Hypothalamus (tissue), 51 donors: ENCODE results near the gene GALNT16.
"Not testable (repeated sequence)": the region's sequence is repeated elsewhere in the genome, so short reads cannot be mapped to it uniquely, and the experiment has no call there.

Experiments used
- DNase-seq, 51 donors: peaks; one replicate each; lab custom pipeline; 2025; lab: John Stamatoyannopoulos, UW

GALNT16 gene

GRCh38 chr14:69259168-69259526 lies 811 bp upstream of the GALNT16 start:
- DNase-seq, result no peak

GRCh38 chr14:69260190-69260860 lies 367 bp downstream of the GALNT16 start:
- DNase-seq, result peak in 3 of 51 donors; percentile 13 to 48 (median 19)

GRCh38 chr14:69260861-69261564 lies 1.1 kb downstream of the GALNT16 start:
- DNase-seq, result peak in 20 of 51 donors; percentile 10 to 56 (median 20)

GRCh38 chr14:69261761-69262331 lies 1.9 kb downstream of the GALNT16 start:
- no peak for DNase-seq

- peak in 2 of 51 donors; percentile 12 to 18 for DNase-seq
Observed at GRCh38 chr14:69262516-69262915, 2.6 kb downstream of the GALNT16 start.

GRCh38 chr14:69263364-69263763 lies 3.4 kb downstream of the GALNT16 start:
- peak in 23 of 51 donors; percentile 10 to 69 (median 46) for DNase-seq

GRCh38 chr14:69263771-69264170 lies 3.8 kb downstream of the GALNT16 start:
- DNase-seq, result peak in 11 of 51 donors; percentile 24 to 62 (median 39)

- DNase-seq, result no peak
Observed at GRCh38 chr14:69266572-69267345, 6.8 kb downstream of the GALNT16 start.

- DNase-seq, result no peak
Observed at GRCh38 chr14:69267492-69267891, 7.5 kb downstream of the GALNT16 start.

GRCh38 chr14:69268223-69268622 lies 8.3 kb downstream of the GALNT16 start:
- DNase-seq, result no peak

- no peak for DNase-seq
Observed at GRCh38 chr14:69268763-69269162, 8.8 kb downstream of the GALNT16 start.

- no peak for DNase-seq
Observed at GRCh38 chr14:69269381-69269780, 9.4 kb downstream of the GALNT16 start.

GRCh38 chr14:69270097-69270496 lies 10.1 kb downstream of the GALNT16 start:
- DNase-seq, result no peak

GRCh38 chr14:69270795-69271708 lies 11.1 kb downstream of the GALNT16 start:
- peak in 6 of 51 donors; percentile 6 to 49 (median 35) for DNase-seq

GRCh38 chr14:69274321-69274720 lies 14.4 kb downstream of the GALNT16 start:
- DNase-seq, result no peak

GRCh38 chr14:69275331-69275730 lies 15.4 kb downstream of the GALNT16 start:
- no peak for DNase-seq

- not testable (repeated sequence) for DNase-seq
Observed at GRCh38 chr14:69277356-69277755, 17.4 kb downstream of the GALNT16 start.

GRCh38 chr14:69280746-69281291 lies 20.9 kb downstream of the GALNT16 start:
- DNase-seq, result no peak

- peak in 6 of 51 donors; percentile 8 to 46 (median 28) for DNase-seq
Observed at GRCh38 chr14:69281450-69282169, 21.7 kb downstream of the GALNT16 start.
